Inflammatory macrophage treated with lipopolysaccharide for 4 hours (primary cell): ENCODE data around the gene SLC41A2.
"Not testable (repeated sequence)": the region's sequence is repeated elsewhere in the genome, so short reads cannot be mapped to it uniquely, and the experiment has no call there.

ENCODE experiments used
- DNase-seq: peaks from one replicate; pipeline ENCODE4 v3.0.0-alpha.2; 2020

SLC41A2 gene, protein sequence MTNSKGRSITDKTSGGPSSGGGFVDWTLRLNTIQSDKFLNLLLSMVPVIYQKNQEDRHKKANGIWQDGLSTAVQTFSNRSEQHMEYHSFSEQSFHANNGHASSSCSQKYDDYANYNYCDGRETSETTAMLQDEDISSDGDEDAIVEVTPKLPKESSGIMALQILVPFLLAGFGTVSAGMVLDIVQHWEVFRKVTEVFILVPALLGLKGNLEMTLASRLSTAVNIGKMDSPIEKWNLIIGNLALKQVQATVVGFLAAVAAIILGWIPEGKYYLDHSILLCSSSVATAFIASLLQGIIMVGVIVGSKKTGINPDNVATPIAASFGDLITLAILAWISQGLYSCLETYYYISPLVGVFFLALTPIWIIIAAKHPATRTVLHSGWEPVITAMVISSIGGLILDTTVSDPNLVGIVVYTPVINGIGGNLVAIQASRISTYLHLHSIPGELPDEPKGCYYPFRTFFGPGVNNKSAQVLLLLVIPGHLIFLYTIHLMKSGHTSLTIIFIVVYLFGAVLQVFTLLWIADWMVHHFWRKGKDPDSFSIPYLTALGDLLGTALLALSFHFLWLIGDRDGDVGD

DNA sequence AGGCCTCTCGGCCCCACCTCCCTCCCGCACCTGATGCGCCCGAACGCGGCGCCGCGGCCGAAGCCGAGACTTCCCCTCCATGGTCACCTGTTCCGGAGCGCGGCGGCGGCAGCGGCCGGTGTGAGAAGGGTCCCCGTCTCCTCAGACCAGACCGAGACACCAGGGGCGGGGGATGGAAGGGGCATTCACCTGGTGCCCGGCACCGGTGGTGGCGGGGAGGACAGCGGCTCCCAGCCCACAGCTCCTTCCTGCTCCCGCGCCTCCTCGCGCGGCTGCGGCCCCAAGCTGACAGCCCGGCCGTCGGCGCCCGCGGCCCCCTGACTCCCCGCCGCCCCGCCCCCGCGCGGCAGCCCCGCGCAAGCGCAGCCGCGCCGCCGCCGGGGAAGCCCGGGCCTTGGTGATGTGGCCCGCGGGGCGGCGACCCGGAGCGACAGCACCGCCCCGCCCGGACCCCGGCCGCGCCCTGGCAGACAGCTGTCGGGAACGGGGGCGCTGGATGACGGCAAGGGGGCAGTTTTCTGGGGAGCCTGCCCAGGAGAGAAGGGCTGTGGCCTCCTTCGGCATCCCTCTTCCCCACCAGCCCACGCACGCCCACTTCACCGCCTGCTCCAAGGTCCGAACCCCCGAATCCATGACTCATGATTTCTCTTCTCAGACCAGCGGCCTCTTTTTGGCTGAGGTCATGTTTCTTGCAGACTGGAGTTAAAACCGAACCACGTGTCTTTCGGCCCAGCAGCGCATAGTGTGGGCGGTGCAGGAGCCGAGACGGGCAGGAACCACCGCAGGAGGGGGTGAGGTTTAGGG is at the start of gene SLC41A2:
SLC41A2 (minus strand) TSS at position 290 of the 804 bp plus-strand sequence. CDS start 29,763 bp downstream, outside the sequence.
- DNase-seq, result peak; percentile 98

- DNase-seq, result no peak
These were observed 43.4 kb upstream of the SLC41A2 start for GRCh38 chr12:105001476-105001875.

- DNase-seq, result no peak
These were observed 41.2 kb upstream of the SLC41A2 start for GRCh38 chr12:104999347-104999685.

DNA sequence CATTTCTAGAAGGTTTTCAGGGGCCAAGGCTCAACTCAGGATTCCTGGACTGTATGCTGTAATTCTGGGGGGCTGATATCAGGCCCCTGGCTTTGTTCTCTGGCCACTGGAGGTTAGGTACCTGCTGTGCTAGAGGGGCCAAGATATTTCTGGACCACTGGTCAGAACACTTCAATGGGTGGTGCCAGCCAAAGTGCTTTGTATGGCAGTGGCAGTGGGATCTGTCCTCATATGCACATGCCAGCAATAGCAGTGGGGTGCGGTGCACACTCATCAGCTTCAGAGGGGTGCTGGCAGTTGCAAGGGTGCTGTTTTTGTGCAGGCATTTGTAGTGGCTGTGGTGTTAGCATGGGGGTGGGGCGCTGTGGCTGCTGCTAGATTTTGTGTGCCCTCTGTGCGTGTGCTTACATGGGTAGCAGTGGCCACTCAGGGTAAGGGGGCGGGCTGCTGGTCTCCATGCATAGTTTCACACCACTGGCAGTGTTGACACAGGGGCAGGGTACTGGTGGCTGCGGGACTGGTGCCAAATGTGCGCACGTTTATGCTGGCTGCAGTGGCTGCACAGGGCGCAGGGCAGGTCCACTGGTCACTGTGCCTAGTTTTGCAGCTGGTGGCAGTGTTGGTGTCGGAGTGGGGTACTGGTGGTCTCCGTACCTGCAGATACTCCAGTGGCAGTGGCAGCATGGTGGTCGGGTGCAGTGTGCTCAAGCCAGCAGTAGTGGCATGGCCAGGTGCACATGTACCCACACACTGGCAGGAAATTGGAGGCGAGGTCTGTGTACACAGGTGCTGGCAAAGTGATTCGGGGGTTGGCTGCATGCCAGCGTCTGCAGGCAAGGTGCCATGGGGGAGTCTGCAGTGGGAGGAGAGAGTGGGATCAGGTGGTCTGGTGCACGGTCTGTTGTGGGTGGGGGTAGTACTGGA is 40.6 kb upstream of the SLC41A2 start:
- DNase-seq, result no peak

- DNase-seq, result peak; percentile 84
These were observed 39.5 kb upstream of the SLC41A2 start for GRCh38 chr12:104997541-104997940.

- peak; percentile 63 for DNase-seq
These were observed 36.2 kb upstream of the SLC41A2 start for GRCh38 chr12:104994336-104994735.

GRCh38 chr12:104991565-104992128 is 33.6 kb upstream of the SLC41A2 start:
- DNase-seq, result no peak

DNA sequence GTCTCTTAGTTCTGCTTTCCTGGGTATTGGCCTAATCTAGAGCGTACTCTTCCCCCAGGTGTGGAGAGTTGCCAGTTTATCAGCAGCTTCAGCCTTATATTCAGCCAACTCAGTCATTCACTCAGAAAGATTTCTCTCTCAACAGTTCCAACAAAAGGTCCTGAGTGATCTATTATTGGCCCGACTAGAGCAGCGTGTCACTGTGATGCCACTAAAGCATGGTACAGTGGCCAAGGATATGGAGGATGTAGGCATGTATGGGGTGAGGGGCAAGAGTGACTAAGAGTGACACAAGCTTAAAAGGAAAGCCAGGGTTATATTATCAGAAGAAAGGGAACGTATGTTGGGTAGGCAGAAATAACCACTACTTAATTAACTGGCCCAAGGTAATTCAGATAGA is 32.9 kb upstream of the SLC41A2 start:
- DNase-seq, result no peak

- DNase-seq, result peak; percentile 88
These were observed 28.2 kb upstream of the SLC41A2 start, which contains the start of gene NOPCHAP1 for GRCh38 chr12:104986022-104986941. TSS of gene NOPCHAP1 (plus strand) at chr12:104986316. CDS start at chr12:104986353, 37 bp downstream.

- DNase-seq, result no peak
These were observed 27.1 kb upstream of the SLC41A2 start for GRCh38 chr12:104985206-104985605.

DNA sequence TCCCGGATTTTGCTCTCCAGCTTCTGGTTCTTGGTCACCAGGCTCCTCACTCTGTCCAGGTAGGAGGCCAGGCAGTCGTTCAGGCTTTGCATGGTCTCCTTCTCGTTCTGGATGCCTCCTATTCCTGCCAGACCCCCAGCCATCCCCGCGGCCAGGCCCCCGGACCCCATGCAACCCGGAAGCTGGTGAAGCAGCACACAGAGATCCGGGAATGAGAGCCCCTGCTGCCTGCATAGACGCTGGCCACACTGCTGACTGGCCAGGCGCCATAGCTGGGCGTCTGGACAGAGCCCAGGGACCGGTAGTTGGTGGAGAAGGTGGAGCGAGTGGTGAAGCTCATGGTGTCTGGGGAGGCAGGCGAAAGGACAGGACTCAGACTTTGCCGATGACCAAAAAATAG is 19.6 kb upstream of the SLC41A2 start:
- not testable (repeated sequence) for DNase-seq

DNA sequence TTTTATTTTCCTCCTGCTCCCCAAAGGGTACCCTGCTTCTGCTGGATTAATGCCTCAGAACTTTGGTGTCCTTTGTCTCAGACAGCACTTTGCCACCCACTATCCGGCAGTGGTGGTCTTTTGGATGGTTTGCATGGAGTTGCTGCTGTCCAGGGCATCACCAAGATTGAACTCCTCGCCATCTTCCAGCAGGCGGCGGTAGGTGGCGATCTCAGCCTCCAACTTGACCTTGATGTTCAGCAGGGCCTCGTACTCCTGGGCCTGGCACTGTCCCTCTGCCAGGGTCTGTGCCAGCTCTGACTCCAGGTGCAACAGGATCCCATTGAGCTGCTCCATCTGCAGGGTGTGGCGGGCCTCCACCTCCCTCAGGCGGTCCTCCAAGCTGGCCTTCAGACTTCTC is 18.6 kb upstream of the SLC41A2 start:
- no peak for DNase-seq

DNA sequence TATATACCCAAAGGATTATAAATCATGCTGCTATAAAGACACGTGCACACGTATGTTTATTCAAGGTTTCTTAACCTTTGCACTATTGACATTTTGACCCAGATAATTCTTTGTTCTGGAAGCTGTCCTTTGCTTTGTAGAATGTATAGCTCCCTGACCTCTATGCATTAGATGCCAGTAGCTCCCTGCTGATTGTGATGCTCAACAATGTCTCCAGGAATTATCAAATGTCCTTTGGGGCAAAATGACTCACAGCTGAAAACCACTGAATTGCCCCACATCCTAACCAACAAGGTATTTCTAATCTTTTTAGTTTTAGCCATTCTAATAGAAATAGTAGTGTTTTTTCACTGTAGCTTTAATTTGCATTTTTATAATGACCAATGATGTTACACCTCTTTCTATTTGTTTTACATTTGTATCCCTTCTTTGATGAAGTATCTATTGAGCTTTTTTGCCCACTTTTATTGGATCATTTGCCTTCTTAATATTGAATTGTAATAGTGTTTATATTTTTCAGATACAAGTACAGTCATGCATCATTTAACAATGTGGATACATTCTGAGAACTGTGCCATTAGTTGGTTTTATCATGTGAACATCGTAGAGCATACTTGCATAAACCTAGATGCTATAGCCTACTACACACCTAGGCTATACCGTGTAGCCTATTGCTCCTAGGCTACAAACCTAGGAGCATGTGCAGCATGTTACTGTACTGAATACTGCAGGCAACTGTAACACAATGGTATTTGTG is 17.7 kb upstream of the SLC41A2 start:
- DNase-seq, result peak; percentile 59

- DNase-seq, result peak; percentile 94
These were observed 16.7 kb upstream of the SLC41A2 start for GRCh38 chr12:104974626-104975290.

GRCh38 chr12:104973250-104973649 is 15.2 kb upstream of the SLC41A2 start:
- DNase-seq, result no peak

GRCh38 chr12:104971306-104971705 is 13.2 kb upstream of the SLC41A2 start:
- peak; percentile 62 for DNase-seq

GRCh38 chr12:104969343-104969742 is 11.3 kb upstream of the SLC41A2 start:
- DNase-seq, result peak; percentile 49

GRCh38 chr12:104966677-104967076 is 8.6 kb upstream of the SLC41A2 start:
- no peak for DNase-seq

DNA sequence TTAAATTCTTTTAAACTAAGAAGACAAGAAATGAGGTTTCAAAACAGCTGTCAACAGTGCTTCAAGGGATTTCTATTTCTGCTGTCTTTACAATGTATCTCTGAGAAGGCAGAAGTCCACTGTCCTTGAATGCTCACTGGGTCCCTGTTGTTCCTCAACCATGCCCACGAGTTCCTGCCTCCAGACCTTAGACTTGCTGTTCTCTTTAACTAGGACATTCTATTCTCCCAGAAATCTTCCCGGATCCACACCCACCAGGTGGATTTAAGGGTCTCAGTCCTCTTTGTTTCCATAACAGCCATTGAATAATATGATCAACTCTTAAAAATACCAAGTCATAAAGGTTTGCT is 6.7 kb upstream of the SLC41A2 start:
- no peak for DNase-seq
